Head of caudate nucleus (tissue), 42 donors: ENCODE data around the gene SPAG17.

Source experiments
- DNase-seq, 42 donors: peaks; one replicate each; pipeline versions ENCODE4 v3.0.0 to v3.0.0-alpha.2; 2020 to 2021; ENCODE audit warnings: mixed read lengths in 7 of 42
- intact Hi-C: fragments of 100-400 bp; cut with DNase I; formaldehyde crosslinking; loops from one replicate; pipeline ENCODE4 v1.15.0; 2022

The SPAG17 gene

DNA sequence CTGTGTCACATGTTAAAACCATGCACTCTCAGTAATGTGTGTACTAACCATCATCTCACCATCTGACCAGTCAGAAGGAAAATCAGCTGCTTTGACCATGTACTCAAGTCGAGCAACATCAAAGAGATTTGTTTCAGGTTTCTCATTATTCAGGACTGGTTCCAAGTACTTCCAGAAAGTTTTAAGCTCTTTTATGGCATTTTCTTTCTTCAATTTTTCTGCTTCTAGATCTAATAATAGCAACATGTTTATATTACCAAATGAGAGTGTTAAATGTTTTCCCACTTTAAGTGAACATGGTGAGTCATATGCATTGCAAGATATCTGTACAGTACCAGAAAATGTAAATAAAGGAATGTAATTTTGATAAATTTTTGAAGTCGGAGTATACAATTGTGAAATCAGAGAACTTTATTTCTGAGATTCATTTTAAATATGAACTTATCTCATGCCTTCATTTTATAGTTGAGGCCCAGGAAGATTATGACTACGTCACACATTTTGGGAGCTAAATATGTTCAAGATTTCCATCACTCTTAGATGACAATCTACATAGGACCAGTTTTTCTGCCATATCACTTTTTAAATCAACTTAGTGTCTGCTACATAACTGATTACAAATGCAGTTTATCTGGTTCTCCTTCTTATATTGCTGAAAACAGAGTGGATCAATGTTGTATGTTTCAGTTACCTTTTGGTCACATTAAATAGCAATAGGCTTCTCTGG lies 87.2 kb downstream of the SPAG17 start:
- intact Hi-C loops: no loop called here
- DNase-seq: no peak

GRCh38 chr1:118093017-118093416 lies 92.0 kb downstream of the SPAG17 start:
- intact Hi-C loops: no loop called here
- DNase-seq: no peak

- no peak for DNase-seq
- intact Hi-C loops: no loop called here
Observed at GRCh38 chr1:118090130-118090529, 94.9 kb downstream of the SPAG17 start.

- DNase-seq: no peak
- intact Hi-C loops: no loop called here
Observed at GRCh38 chr1:118085365-118085764, 99.7 kb downstream of the SPAG17 start.

DNA sequence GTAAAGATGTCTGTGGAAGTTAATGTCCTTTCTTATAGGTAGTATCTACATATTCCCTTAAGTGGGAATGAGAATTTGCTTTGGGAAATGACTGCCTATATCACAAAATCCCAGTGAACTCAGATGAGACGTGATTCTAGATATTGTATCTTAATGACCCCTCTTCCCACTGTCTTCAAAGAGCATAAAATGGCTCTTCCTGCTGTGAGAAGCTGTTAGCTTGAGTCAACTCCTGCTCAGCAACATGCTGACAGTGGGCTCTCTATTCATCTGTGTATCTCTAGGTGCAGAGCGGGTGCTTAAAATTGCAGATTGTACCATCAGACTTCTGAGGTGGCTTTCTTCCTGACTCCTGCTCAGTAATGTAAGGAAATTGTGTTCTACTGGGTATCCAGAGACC lies 100.6 kb downstream of the SPAG17 start:
- peak in 9 of 42 donors; percentile 2 to 43 (median 20) for DNase-seq
- intact Hi-C loops: no loop called here

DNA sequence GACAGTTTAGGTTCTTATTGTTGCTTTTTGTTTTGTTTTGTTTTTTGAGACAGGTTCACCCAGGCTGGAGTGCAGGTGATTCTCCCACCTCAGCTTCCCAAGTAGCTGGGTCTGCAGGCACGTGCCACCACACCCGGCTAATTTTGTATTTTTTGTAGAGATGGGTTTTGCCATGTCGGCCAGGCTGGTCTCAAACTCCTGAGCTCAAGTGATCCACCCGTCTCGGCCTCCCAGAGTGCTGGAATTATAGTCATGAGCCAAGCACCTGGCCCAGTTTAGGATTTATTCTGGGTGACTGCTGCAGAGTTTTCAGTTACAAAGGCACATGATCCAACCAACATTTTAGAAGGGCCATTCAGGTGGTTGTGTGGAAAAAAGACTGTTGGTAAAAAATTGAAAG lies 102.0 kb downstream of the SPAG17 start:
- intact Hi-C loops: no loop called here
- no peak for DNase-seq

GRCh38 chr1:118081387-118081786 lies 103.6 kb downstream of the SPAG17 start:
- intact Hi-C loops: no loop called here
- DNase-seq: no peak

- intact Hi-C loops: no loop called here
- DNase-seq: peak in 2 of 42 donors; percentile 11
Observed at GRCh38 chr1:118077331-118078045, 107.5 kb downstream of the SPAG17 start.

DNA sequence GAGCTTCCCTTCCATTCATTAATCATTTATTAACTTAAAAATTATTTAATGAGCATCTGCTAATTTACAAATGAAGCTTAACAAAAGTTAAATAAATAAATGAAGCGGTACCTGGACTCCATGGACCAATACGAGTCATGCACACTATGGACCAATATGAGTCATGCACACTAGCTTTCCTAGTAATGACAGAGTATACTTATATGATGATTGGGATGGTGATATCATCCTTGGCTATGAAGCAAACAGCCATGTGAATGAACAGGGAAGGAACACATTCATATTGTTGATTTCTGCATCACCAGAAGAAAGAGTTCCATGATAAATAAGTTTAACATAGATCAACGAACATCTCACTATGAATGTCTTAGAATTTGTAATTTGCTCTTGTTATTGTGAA lies 109.9 kb downstream of the SPAG17 start:
- DNase-seq: no peak
- intact Hi-C loops: no loop called here

GRCh38 chr1:118073648-118074435 lies 111.2 kb downstream of the SPAG17 start:
- DNase-seq: no peak
- intact Hi-C loops: no loop called here

GRCh38 chr1:118049981-118050380 lies 135.0 kb downstream of the SPAG17 start:
- DNase-seq: no peak
- intact Hi-C loops: no loop called here

DNA sequence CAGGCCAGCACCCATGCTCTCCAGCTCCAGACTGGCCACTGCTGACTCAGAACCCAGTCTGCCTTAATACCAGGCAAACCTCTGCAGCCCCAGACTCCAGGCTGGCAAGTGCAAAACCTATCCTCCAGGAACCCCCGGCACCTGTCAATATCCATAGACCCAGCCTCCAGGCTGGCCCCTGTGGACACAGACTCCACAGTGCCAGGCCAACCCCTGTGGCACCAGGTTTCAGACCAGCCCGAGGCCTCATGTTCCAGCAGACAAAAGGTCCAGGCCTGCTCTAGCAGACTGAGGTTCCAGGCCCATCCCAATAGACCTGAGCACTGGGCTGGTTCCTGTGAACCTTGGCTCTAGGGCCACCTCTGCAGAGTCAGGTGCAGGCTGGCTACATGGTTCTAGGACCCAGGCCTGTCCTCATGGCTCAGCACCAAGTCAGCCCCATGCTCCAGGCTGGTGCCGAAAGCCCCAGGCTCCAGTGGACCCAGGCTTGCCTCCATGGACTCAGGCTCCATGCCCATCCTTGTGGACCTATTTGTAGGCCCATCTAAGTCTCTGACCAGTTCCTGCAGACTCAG lies 137.3 kb downstream of the SPAG17 start:
- intact Hi-C loops: no loop called here
- DNase-seq: no peak

GRCh38 chr1:118047006-118047649 lies 137.9 kb downstream of the SPAG17 start:
- intact Hi-C loops: no loop called here
- no peak for DNase-seq

- intact Hi-C loops: no loop called here
- no peak for DNase-seq
Observed at GRCh38 chr1:118043624-118044023, 141.4 kb downstream of the SPAG17 start.

DNA sequence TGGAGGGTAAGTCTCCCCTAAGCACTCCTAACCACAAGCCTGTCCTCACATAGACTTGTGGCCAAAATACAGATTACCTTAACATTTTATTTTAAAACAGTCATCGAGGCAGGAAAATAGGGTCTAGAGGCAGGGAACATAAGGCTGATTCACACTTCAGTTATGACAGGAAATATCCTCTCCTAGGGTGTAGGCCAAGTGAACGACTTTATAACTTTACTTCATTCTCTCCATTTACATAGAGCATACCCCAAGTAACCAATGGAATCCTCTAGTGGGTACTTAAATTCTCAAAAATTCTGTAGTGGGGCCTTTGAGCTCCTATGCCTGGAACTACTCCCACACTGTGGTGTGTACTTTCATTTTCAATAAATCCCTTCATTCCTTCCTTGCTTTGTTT lies 142.5 kb downstream of the SPAG17 start:
- DNase-seq: no peak
- intact Hi-C loops: no loop called here

- intact Hi-C loops: no loop called here
- no peak for DNase-seq
Observed at GRCh38 chr1:118039170-118039569, 145.9 kb downstream of the SPAG17 start.

GRCh38 chr1:118032883-118033282 lies 152.1 kb downstream of the SPAG17 start:
- intact Hi-C loops: no loop called here
- DNase-seq: no peak

- DNase-seq: no peak
- intact Hi-C loops: no loop called here
Observed at GRCh38 chr1:118028267-118028666, 156.8 kb downstream of the SPAG17 start.

DNA sequence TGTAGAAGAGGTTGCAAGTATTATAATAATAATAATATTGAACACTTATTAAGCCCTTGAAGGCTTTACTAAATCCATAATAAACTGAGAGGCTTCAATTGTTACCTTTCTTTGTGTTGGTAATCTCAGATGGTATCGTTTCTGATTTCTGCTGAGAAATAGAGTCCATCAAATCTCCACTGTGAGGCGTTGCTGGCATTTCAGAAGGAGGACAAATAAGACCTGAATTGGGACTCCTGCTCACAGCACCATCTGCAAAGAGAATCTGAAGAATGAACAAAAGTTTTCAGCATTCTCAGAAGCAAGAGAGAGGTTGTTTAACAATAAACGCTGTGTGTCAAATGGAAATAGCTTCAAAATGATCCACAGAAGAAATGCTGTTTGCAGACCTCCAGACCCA lies 161.8 kb downstream of the SPAG17 start:
- DNase-seq: no peak
- intact Hi-C loops: no loop called here
